ENCODE data around the gene FRMD4A.

- TF ChIP-seq CTCF (IDR thresholded peaks at IDR 0.05) (no peak), POLR2A (IDR thresholded peaks at IDR 0.05) (no peak), EP300 (IDR thresholded peaks at IDR 0.05) (no peak), POLR2AphosphoS5 (IDR thresholded peaks at IDR 0.05) (no peak)
Observed at GRCh38 chr10:13857451-13857850, 473.3 kb downstream of the FRMD4A start.
